GM18861 (cell line): ENCODE results near the gene RSPH1.
A peak's percentile ranks its signal among the peaks of the same experiment; 100 is the strongest.

ENCODE experiments used
- ATAC-seq: cut with Tn5 transposase; IDR thresholded peaks from one replicate; pipeline ENCODE4 v1.9.1; 2021; ENCODE audit not compliant: unreplicated experiment

Gene RSPH1

GRCh38 chr21:42496120-42496838, at the start of gene RSPH1:
TSS of gene RSPH1 (minus strand) at chr21:42496224. CDS start at chr21:42496186, 38 bp downstream.
- peak; percentile 95 for ATAC-seq

GRCh38 chr21:42545745-42546144, 49.7 kb upstream of the RSPH1 start:
- no peak for ATAC-seq

GRCh38 chr21:42545317-42545716, 49.3 kb upstream of the RSPH1 start:
- no peak for ATAC-seq

GRCh38 chr21:42544544-42544943, 48.5 kb upstream of the RSPH1 start:
- ATAC-seq: no peak

GRCh38 chr21:42543106-42543847, 47.3 kb upstream of the RSPH1 start:
- no peak for ATAC-seq

GRCh38 chr21:42542596-42542995, 46.6 kb upstream of the RSPH1 start:
- ATAC-seq: no peak

- no peak for ATAC-seq
Measured at GRCh38 chr21:42542196-42542595, 46.2 kb upstream of the RSPH1 start.

GRCh38 chr21:42541618-42542017, 45.6 kb upstream of the RSPH1 start:
- ATAC-seq: no peak

GRCh38 chr21:42541174-42541573, 45.1 kb upstream of the RSPH1 start:
- no peak for ATAC-seq

- ATAC-seq: no peak
Measured at GRCh38 chr21:42540396-42540795, 44.4 kb upstream of the RSPH1 start.

GRCh38 chr21:42539931-42540343, 43.9 kb upstream of the RSPH1 start:
- no peak for ATAC-seq

- no peak for ATAC-seq
Measured at GRCh38 chr21:42539342-42539741, 43.3 kb upstream of the RSPH1 start.

GRCh38 chr21:42538479-42539275, 42.7 kb upstream of the RSPH1 start:
- ATAC-seq: no peak

GRCh38 chr21:42537106-42537742, 41.2 kb upstream of the RSPH1 start:
- ATAC-seq: no peak

GRCh38 chr21:42536601-42537000, 40.6 kb upstream of the RSPH1 start:
- no peak for ATAC-seq

- peak; percentile 55 for ATAC-seq
Measured at GRCh38 chr21:42535602-42536171, 39.7 kb upstream of the RSPH1 start.

- ATAC-seq: peak; percentile 36
Measured at GRCh38 chr21:42534421-42535378, 38.7 kb upstream of the RSPH1 start.

- no peak for ATAC-seq
Measured at GRCh38 chr21:42533963-42534355, 37.9 kb upstream of the RSPH1 start.

- ATAC-seq: no peak
Measured at GRCh38 chr21:42533306-42533962, 37.4 kb upstream of the RSPH1 start.
